PC-3 (cell line): Measurements from ENCODE around the gene MPPED1.

Source experiments
- CTCF ChIP-seq: fragments of 300-600 bp; sonication (generic); conservative IDR thresholded peaks from 2 replicates; pipeline ENCODE4 v1.5.1; 2017; ENCODE audit warnings: antibody characterized with exemption, low read depth, mild to moderate bottlenecking, low read length
- EZH2 ChIP-seq: fragments of 300-600 bp; sonication (generic); IDR thresholded peaks from one replicate; pipeline ENCODE4 v1.6.1; 2017; ENCODE audit warnings: antibody characterized with exemption, mild to moderate bottlenecking, low read length; ENCODE audit not compliant: unreplicated experiment
- EZH2phosphoT487 ChIP-seq: fragments of 300-600 bp; sonication (generic); IDR thresholded peaks from 2 replicates; pipeline ENCODE4 v1.6.1; 2018; ENCODE audit warnings: mild to moderate bottlenecking, antibody characterized with exemption, low read length, borderline replicate concordance

DNA sequence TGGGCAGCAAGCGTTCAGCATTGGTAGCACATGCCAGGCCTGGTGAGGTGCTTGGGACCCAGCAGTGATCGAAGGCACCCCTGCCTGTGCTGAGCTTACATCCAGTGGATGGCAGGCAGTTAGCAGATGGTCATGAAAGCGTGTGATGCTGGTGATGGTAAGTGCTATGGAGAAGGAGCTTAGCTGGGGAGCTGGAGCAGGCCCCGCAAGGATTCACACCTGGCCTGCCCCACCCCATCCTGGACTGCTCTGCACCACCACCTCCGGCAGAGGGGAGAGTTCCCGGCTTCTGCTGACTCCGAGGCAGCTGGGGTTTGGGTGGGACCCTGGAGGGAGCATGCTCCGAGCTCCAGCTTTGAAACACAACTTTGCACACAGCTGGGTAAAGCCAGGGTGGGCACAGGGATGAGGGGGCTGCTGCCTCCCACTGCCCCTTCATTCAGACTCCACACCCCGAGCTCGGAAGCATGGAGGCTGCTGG is 16.2 kb downstream of the MPPED1 start:
- TF ChIP-seq EZH2phosphoT487 (no peak), CTCF (no peak), EZH2 (no peak)
